Epithelial cell of proximal tubule (primary cell): ENCODE data around the gene ENPP1. TPM values are rescaled to one million over a fixed set of nuclear protein-coding genes. Genes with fewer than 3 reads are reported as not detected.

Experiments used
- DNase-seq: peaks from one replicate; pipeline ENCODE4 v3.0.0-alpha.2; 2011; ENCODE audit warnings: low read depth
- H3K4me3 ChIP-seq: 2 replicates; pipeline ENCODE4 v1.5.1; 2011; ENCODE audit warnings: low read depth, mild to moderate bottlenecking, low read length
- total RNA-seq: library from RNA; depleted of rRNA; stranded (reverse); fragments of >200 nt; gene quantifications from 2 replicates; pipeline ENCODE4 v1.2.3, GENCODE V29; 2015
- TF ChIP-seq, protein P1 (sequence below): conservative IDR thresholded peaks from 2 replicates; pipeline ENCODE4 v1.5.1; 2012; ENCODE audit warnings: low read depth, mild to moderate bottlenecking, low read length

ENPP1 gene
- total RNA-seq, 1 donor from 2014 or later: 3.5 TPM

- no peak overlapping the region for H3K4me3 ChIP-seq
- TF ChIP-seq, protein P1, sequence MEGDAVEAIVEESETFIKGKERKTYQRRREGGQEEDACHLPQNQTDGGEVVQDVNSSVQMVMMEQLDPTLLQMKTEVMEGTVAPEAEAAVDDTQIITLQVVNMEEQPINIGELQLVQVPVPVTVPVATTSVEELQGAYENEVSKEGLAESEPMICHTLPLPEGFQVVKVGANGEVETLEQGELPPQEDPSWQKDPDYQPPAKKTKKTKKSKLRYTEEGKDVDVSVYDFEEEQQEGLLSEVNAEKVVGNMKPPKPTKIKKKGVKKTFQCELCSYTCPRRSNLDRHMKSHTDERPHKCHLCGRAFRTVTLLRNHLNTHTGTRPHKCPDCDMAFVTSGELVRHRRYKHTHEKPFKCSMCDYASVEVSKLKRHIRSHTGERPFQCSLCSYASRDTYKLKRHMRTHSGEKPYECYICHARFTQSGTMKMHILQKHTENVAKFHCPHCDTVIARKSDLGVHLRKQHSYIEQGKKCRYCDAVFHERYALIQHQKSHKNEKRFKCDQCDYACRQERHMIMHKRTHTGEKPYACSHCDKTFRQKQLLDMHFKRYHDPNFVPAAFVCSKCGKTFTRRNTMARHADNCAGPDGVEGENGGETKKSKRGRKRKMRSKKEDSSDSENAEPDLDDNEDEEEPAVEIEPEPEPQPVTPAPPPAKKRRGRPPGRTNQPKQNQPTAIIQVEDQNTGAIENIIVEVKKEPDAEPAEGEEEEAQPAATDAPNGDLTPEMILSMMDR: no peak
- no peak for DNase-seq
Observed at GRCh38 chr6:131811500-131811899, 3.7 kb downstream of the ENPP1 start.

GRCh38 chr6:131813991-131814390 lies 6.2 kb downstream of the ENPP1 start:
- no peak overlapping the region for H3K4me3 ChIP-seq
- no peak for DNase-seq
- TF ChIP-seq, protein P1: no peak

DNA sequence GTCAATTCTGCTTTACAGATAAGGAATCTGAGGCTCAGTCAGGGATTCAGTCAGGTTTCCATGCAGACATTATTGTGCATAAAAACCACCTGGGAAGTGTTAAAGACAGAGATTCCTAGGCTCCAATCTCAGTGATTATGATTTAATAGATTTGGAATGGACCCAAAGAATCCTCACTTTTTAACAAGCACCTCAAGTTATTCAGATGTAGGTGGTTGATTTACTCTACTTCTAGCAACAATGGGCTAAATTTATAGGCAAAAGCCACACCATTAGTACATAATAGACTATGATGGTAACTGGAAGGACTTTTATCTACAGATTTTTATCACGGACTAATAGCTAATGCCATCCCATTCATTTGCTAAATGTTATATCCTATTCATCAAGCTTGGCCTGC lies 9.0 kb downstream of the ENPP1 start:
- TF ChIP-seq, protein P1: no peak
- no peak overlapping the region for H3K4me3 ChIP-seq
- DNase-seq: no peak

- no peak for DNase-seq
- H3K4me3 ChIP-seq: no peak overlapping the region
- TF ChIP-seq, protein P1: no peak
Observed at GRCh38 chr6:131819572-131820124, 11.8 kb downstream of the ENPP1 start.

DNA sequence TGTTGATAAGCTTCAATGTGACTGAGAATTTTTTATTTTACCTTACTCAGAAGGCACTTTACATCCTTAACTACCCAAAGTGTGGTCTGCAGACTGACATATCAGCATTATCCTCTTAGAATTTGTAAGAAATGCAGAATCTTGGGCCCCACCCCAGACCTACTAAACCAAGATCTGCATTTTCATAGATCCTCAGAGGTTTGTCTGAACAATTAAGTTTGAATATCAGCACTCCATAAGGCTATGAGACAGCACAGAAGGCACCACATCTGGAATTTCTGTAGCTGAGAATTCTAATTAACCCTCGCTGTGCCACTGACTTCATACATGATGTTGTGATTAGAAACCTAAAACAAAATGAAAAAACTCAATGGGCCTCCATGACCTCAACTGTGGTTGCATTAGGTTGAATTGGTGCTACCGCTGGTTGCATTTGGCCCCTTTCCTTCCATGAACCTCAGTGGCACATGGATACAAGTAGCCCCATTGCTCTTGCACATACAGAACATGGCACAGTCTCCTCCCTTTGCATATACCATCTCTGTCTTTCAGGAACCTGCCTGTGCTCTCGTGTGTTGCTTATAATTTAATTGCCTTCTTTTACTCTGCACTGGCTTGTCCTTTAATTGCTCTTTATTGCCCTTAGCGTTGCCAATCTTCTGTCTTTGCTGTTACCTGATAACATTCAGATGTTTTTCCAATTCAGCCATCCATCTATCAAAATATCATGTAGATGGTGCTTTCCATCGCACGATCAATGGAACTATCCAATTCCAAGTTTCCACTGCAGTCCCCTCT lies 13.4 kb downstream of the ENPP1 start:
- H3K4me3 ChIP-seq: no peak overlapping the region
- DNase-seq: no peak
- TF ChIP-seq, protein P1: no peak

GRCh38 chr6:131822119-131822518 lies 14.3 kb downstream of the ENPP1 start:
- TF ChIP-seq, protein P1: no peak
- DNase-seq: no peak
- no peak overlapping the region for H3K4me3 ChIP-seq

- DNase-seq: no peak
- TF ChIP-seq, protein P1: no peak
Observed at GRCh38 chr6:131823276-131823902, 15.6 kb downstream of the ENPP1 start.

More at GRCh38 chr6:131823276-131823902, 15.6 kb downstream of the ENPP1 start:
- H3K4me3 ChIP-seq: no peak overlapping the region
